HepG2 (cell line): ENCODE measurements around the gene PSMC3IP. TPM values are rescaled to one million over a fixed set of nuclear protein-coding genes. Genes with fewer than 3 reads are reported as not detected.

Source experiments
- HES4 ChIP-seq: sonication (generic); formaldehyde crosslinking; IDR thresholded peaks from 2 replicates; pipeline ENCODE4 v1.9.0; 2021; ENCODE audit warnings: mild to moderate bottlenecking, missing genetic modification reagents, borderline replicate concordance
- KLF11 ChIP-seq: IDR thresholded peaks from 2 replicates; pipeline ENCODE4 v1.6.1; 2016; ENCODE audit warnings: missing compliant biosample characterization
- SETDB1 ChIP-seq: sonication (generic); formaldehyde crosslinking; IDR thresholded peaks from 2 replicates; pipeline ENCODE4 v1.5.1; 2020; ENCODE audit warnings: missing genetic modification reagents, mild to moderate bottlenecking, borderline replicate concordance
- ZNF101 ChIP-seq: sonication (generic); formaldehyde crosslinking; IDR thresholded peaks from 2 replicates; pipeline ENCODE4 v1.4.0; 2020; ENCODE audit warnings: mild to moderate bottlenecking, low read depth, missing genetic modification reagents, borderline replicate concordance
- ZNF264 ChIP-seq: sonication (generic); formaldehyde crosslinking; IDR thresholded peaks from 2 replicates; pipeline ENCODE4 v1.4.0; 2020; ENCODE audit warnings: missing genetic modification reagents
- ZNF687 ChIP-seq: sonication (generic); formaldehyde crosslinking; IDR thresholded peaks from 2 replicates; pipeline ENCODE4 v1.5.1; 2020; ENCODE audit warnings: mild to moderate bottlenecking, missing genetic modification reagents, moderate library complexity
- polyA plus RNA-seq, 8 experiments: library from polyadenylated mRNA; depleted of rRNA in 3 of 8; stranded (reverse) in 7 of 8; unstranded in 1 of 8; fragments of >200 nt; fragmentation: Illumina TruSeq in 4 of 8; extraction: Trizol in 4 of 8; gene quantifications; 2 replicates each; pipeline versions ENCODE4 v1.2.1 to v1.2.3, GENCODE V29; 2011 to 2016; ENCODE audit warnings: low read depth in 4 of 8, missing spikeins in 1 of 8, mixed read lengths in 1 of 8; ENCODE audit not compliant: insufficient read depth in 1 of 8
- total RNA-seq, 5 experiments: library from RNA; depleted of rRNA; stranded (reverse); fragments of >200 nt; fragmentation: Illumina TruSeq; extraction: Trizol; gene quantifications; 2 replicates each; pipeline ENCODE4 v1.2.3, GENCODE V29; 2016; ENCODE audit warnings: low read depth in 1 of 5
- TF ChIP-seq, protein P1 (sequence below): sonication (generic); formaldehyde crosslinking; IDR thresholded peaks from 2 replicates; pipeline ENCODE4 v1.4.0; 2020; ENCODE audit warnings: missing genetic modification reagents, borderline replicate concordance
- TF ChIP-seq, protein P2 (sequence below): sonication (generic); formaldehyde crosslinking; IDR thresholded peaks from 2 replicates; pipeline ENCODE4 v1.4.0; 2020; ENCODE audit warnings: missing genetic modification reagents, mild to moderate bottlenecking, borderline replicate concordance
- TF ChIP-seq, protein P3 (sequence below): sonication (generic); formaldehyde crosslinking; conservative IDR thresholded peaks from 2 replicates; pipeline ENCODE4 v1.8.0; 2022; ENCODE audit warnings: low read depth, missing genetic modification reagents
- TF ChIP-seq, protein P4 (sequence below): sonication (generic); formaldehyde crosslinking; IDR thresholded peaks from 2 replicates; pipeline ENCODE4 v1.8.1; 2022; ENCODE audit warnings: low read depth, mild to moderate bottlenecking, missing genetic modification reagents

PSMC3IP gene
- total and polyA plus RNA-seq, 2 of the 13 experiments (the other 11 are each of a cell fraction or from before 2014, with no cell fraction given), result 6.5 to 22.4 TPM

GRCh38 chr17:42562388-42563142 lies 15.0 kb downstream of the PSMC3IP start (continued):
- TF ChIP-seq, protein P1, sequence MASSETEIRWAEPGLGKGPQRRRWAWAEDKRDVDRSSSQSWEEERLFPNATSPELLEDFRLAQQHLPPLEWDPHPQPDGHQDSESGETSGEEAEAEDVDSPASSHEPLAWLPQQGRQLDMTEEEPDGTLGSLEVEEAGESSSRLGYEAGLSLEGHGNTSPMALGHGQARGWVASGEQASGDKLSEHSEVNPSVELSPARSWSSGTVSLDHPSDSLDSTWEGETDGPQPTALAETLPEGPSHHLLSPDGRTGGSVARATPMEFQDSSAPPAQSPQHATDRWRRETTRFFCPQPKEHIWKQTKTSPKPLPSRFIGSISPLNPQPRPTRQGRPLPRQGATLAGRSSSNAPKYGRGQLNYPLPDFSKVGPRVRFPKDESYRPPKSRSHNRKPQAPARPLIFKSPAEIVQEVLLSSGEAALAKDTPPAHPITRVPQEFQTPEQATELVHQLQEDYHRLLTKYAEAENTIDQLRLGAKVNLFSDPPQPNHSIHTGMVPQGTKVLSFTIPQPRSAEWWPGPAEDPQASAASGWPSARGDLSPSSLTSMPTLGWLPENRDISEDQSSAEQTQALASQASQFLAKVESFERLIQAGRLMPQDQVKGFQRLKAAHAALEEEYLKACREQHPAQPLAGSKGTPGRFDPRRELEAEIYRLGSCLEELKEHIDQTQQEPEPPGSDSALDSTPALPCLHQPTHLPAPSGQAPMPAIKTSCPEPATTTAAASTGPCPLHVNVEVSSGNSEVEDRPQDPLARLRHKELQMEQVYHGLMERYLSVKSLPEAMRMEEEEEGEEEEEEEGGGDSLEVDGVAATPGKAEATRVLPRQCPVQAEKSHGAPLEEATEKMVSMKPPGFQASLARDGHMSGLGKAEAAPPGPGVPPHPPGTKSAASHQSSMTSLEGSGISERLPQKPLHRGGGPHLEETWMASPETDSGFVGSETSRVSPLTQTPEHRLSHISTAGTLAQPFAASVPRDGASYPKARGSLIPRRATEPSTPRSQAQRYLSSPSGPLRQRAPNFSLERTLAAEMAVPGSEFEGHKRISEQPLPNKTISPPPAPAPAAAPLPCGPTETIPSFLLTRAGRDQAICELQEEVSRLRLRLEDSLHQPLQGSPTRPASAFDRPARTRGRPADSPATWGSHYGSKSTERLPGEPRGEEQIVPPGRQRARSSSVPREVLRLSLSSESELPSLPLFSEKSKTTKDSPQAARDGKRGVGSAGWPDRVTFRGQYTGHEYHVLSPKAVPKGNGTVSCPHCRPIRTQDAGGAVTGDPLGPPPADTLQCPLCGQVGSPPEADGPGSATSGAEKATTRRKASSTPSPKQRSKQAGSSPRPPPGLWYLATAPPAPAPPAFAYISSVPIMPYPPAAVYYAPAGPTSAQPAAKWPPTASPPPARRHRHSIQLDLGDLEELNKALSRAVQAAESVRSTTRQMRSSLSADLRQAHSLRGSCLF (CRISPR knock-in tag), result 0 out of 2 replicates have a peak, but pooled peaks have one; percentile 14
- TF ChIP-seq, protein P2, sequence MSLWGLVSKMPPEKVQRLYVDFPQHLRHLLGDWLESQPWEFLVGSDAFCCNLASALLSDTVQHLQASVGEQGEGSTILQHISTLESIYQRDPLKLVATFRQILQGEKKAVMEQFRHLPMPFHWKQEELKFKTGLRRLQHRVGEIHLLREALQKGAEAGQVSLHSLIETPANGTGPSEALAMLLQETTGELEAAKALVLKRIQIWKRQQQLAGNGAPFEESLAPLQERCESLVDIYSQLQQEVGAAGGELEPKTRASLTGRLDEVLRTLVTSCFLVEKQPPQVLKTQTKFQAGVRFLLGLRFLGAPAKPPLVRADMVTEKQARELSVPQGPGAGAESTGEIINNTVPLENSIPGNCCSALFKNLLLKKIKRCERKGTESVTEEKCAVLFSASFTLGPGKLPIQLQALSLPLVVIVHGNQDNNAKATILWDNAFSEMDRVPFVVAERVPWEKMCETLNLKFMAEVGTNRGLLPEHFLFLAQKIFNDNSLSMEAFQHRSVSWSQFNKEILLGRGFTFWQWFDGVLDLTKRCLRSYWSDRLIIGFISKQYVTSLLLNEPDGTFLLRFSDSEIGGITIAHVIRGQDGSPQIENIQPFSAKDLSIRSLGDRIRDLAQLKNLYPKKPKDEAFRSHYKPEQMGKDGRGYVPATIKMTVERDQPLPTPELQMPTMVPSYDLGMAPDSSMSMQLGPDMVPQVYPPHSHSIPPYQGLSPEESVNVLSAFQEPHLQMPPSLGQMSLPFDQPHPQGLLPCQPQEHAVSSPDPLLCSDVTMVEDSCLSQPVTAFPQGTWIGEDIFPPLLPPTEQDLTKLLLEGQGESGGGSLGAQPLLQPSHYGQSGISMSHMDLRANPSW (CRISPR knock-in tag), result no peak
- no peak for TF ChIP-seq SETDB1 (CRISPR knock-in tag)
- TF ChIP-seq HES4 (CRISPR knock-in tag), result peak; percentile 72
- peak; percentile 94 for TF ChIP-seq ZNF687 (CRISPR knock-in tag)
- TF ChIP-seq, protein P3, sequence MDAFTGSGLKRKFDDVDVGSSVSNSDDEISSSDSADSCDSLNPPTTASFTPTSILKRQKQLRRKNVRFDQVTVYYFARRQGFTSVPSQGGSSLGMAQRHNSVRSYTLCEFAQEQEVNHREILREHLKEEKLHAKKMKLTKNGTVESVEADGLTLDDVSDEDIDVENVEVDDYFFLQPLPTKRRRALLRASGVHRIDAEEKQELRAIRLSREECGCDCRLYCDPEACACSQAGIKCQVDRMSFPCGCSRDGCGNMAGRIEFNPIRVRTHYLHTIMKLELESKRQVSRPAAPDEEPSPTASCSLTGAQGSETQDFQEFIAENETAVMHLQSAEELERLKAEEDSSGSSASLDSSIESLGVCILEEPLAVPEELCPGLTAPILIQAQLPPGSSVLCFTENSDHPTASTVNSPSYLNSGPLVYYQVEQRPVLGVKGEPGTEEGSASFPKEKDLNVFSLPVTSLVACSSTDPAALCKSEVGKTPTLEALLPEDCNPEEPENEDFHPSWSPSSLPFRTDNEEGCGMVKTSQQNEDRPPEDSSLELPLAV, result no peak
- peak; percentile 81; the same call in 1 of the 2 replicates for TF ChIP-seq ZNF101
- no peak for TF ChIP-seq ZNF264 (CRISPR knock-in tag)
- TF ChIP-seq, protein P4, sequence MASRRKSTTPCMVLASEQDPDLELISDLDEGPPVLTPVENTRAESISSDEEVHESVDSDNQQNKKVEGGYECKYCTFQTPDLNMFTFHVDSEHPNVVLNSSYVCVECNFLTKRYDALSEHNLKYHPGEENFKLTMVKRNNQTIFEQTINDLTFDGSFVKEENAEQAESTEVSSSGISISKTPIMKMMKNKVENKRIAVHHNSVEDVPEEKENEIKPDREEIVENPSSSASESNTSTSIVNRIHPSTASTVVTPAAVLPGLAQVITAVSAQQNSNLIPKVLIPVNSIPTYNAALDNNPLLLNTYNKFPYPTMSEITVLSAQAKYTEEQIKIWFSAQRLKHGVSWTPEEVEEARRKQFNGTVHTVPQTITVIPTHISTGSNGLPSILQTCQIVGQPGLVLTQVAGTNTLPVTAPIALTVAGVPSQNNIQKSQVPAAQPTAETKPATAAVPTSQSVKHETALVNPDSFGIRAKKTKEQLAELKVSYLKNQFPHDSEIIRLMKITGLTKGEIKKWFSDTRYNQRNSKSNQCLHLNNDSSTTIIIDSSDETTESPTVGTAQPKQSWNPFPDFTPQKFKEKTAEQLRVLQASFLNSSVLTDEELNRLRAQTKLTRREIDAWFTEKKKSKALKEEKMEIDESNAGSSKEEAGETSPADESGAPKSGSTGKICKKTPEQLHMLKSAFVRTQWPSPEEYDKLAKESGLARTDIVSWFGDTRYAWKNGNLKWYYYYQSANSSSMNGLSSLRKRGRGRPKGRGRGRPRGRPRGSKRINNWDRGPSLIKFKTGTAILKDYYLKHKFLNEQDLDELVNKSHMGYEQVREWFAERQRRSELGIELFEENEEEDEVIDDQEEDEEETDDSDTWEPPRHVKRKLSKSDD (CRISPR knock-in tag), result no peak
- TF ChIP-seq KLF11, result no peak
